ENCODE measurements around the gene CNTNAP2. TPM values are rescaled to one million over a fixed set of nuclear protein-coding genes. Genes with fewer than 3 reads are reported as not detected.

Gene CNTNAP2
- total RNA-seq, 1 donor from 2014 or later = 5.4 TPM

- H3K4me3 Mint-ChIP-seq (ENCODE audit: unreplicated experiment) = no peak overlapping the region
- H3K27ac Mint-ChIP-seq (ENCODE audit: unreplicated experiment) = no peak overlapping the region
- no peaks in the 10 kb centered on the region for H3K27me3 Mint-ChIP-seq (ENCODE audit: unreplicated experiment)
- H3K4me1 Mint-ChIP-seq (ENCODE audit: unreplicated experiment) = no peaks in the 10 kb centered on the region
- DNase-seq (ENCODE audit: low spot score) = no peak
- H3K9me3 Mint-ChIP-seq (ENCODE audit: unreplicated experiment) = peaks cover 12% of the 10 kb centered on the region
- no peak for TF ChIP-seq CTCF (IDR thresholded peaks at IDR 0.05; ENCODE audit: unreplicated experiment)
- no peaks in the 10 kb centered on the region for H3K36me3 Mint-ChIP-seq (ENCODE audit: low read depth, unreplicated experiment)
Observed at GRCh38 chr7:147878912-147879661, 1762.5 kb downstream of the CNTNAP2 start.

GRCh38 chr7:147885869-147886268, 1769.3 kb downstream of the CNTNAP2 start:
- H3K4me1 Mint-ChIP-seq (ENCODE audit: unreplicated experiment) = no peaks in the 10 kb centered on the region
- H3K9me3 Mint-ChIP-seq (ENCODE audit: unreplicated experiment) = no peaks in the 10 kb centered on the region
- DNase-seq (ENCODE audit: low spot score) = no peak
- H3K27ac Mint-ChIP-seq (ENCODE audit: unreplicated experiment) = no peak overlapping the region
- H3K36me3 Mint-ChIP-seq (ENCODE audit: low read depth, unreplicated experiment) = no peaks in the 10 kb centered on the region
- no peaks in the 10 kb centered on the region for H3K27me3 Mint-ChIP-seq (ENCODE audit: unreplicated experiment)
- no peak overlapping the region for H3K4me3 Mint-ChIP-seq (ENCODE audit: unreplicated experiment)
- no peak for TF ChIP-seq CTCF (IDR thresholded peaks at IDR 0.05; ENCODE audit: unreplicated experiment)

DNA sequence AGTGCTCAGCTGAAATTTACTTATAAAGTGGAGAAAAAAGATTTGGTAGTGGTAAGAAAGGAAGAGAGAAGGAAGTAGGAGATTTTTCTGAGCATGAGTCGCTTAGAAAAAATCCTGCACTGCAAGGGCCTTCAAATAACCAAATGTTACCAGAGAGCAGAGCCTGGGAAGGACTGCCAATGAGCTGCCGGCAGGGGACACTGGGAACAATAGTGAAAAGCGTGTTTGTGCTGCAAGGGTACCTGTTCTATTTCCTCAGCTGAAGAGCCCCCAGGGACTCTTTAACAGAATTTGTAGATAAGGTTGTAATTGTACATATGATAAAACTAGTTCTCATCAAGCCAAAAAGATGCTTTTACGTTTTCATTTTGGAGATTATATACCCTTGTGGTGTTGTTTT, 1777.7 kb downstream of the CNTNAP2 start:
- no peak for TF ChIP-seq CTCF (IDR thresholded peaks at IDR 0.05; ENCODE audit: unreplicated experiment)
- Mint-ChIP-seq H3K9me3 (ENCODE audit: unreplicated experiment) (peaks cover 7% of the 10 kb centered on the region), H3K27ac (ENCODE audit: unreplicated experiment) (no peak overlapping the region), H3K36me3 (ENCODE audit: low read depth, unreplicated experiment) (no peaks in the 10 kb centered on the region), H3K4me1 (ENCODE audit: unreplicated experiment) (no peaks in the 10 kb centered on the region), H3K27me3 (ENCODE audit: unreplicated experiment) (no peaks in the 10 kb centered on the region), H3K4me3 (ENCODE audit: unreplicated experiment) (no peak overlapping the region)
- DNase-seq (ENCODE audit: low spot score) = no peak

DNA sequence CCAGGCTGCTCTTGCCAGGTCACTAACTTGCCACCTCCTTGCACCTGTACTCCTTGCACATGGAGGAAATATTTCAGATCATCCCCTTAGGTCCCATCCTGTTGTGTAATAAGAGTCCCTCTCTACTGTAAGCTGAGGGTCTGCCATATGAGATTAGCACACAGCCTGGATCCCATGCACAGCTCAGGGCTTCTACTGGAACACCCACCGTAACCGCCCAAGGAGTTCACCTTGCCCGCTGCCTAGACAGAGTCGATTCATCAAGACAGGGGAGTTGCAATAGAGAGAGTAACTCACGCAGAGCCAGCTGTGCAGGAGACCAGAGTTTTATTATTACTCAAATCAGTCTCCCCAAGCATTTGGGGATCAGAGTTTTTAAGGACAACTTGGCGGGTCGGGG, 1779.5 kb downstream of the CNTNAP2 start:
- peaks cover 1% of the 10 kb centered on the region for H3K27me3 Mint-ChIP-seq (ENCODE audit: unreplicated experiment)
- H3K4me1 Mint-ChIP-seq (ENCODE audit: unreplicated experiment) = no peaks in the 10 kb centered on the region
- H3K4me3 Mint-ChIP-seq (ENCODE audit: unreplicated experiment) = no peak overlapping the region
- no peak for DNase-seq (ENCODE audit: low spot score)
- H3K9me3 Mint-ChIP-seq (ENCODE audit: unreplicated experiment) = peaks cover 14% of the 10 kb centered on the region
- no peak for TF ChIP-seq CTCF (IDR thresholded peaks at IDR 0.05; ENCODE audit: unreplicated experiment)
- H3K36me3 Mint-ChIP-seq (ENCODE audit: low read depth, unreplicated experiment) = peaks cover 7% of the 10 kb centered on the region
- no peak overlapping the region for H3K27ac Mint-ChIP-seq (ENCODE audit: unreplicated experiment)

DNA sequence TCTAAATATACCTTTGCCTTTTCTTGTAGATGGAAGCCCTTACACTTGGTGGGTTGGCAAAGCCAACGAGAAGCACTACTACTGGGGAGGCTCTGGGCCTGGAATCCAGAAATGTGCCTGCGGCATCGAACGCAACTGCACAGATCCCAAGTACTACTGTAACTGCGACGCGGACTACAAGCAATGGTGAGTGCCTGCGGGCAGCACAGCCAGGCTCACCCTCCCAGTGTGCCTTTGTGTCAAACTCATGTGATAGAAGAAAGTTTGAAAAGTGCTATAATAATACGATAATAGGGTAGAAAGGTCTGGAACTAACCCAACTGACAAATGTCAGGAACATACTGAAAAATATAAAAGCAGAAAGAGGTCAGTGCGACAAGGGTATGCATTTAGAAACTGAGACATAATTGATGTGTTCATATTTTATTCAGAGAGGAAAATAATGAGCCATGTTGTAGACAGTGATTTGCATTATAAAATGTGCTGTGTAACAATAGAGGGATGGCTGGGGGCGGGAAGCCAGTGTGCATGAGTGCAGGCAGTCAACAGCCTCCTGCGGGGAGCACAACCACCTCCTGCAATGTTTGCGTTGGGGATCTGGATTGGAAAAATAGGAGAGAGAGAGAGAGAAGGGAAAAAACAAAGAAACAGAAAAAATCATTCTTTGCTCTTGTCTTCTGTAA, 1787.1 kb downstream of the CNTNAP2 start:
- no peak for DNase-seq (ENCODE audit: low spot score)
- no peaks in the 10 kb centered on the region for H3K4me1 Mint-ChIP-seq (ENCODE audit: unreplicated experiment)
- H3K27ac Mint-ChIP-seq (ENCODE audit: unreplicated experiment) = no peak overlapping the region
- no peak overlapping the region for H3K4me3 Mint-ChIP-seq (ENCODE audit: unreplicated experiment)
- peaks cover 4% of the 10 kb centered on the region for H3K27me3 Mint-ChIP-seq (ENCODE audit: unreplicated experiment)
- TF ChIP-seq CTCF (IDR thresholded peaks at IDR 0.05; ENCODE audit: unreplicated experiment) = no peak
- peaks cover 15% of the 10 kb centered on the region for H3K36me3 Mint-ChIP-seq (ENCODE audit: low read depth, unreplicated experiment)
- H3K9me3 Mint-ChIP-seq (ENCODE audit: unreplicated experiment) = peaks cover 13% of the 10 kb centered on the region
